Fibroblast of skin of back (primary cell): ENCODE measurements around the gene ERBB2.

Experiments
- DNase-seq: peaks from one replicate; pipeline ENCODE4 v3.0.0-alpha.2; 2013

ERBB2 gene

GRCh38 chr17:39665642-39666224 is 34.1 kb upstream of the ERBB2 start:
- no peak for DNase-seq

- no peak for DNase-seq
Measured at GRCh38 chr17:39666231-39666600, 33.6 kb upstream of the ERBB2 start.

GRCh38 chr17:39666601-39667261 is 33.1 kb upstream of the ERBB2 start:
- DNase-seq = peak; percentile 45

GRCh38 chr17:39667262-39667944 is 32.5 kb upstream of the ERBB2 start:
- DNase-seq = no peak

- peak; percentile 51 for DNase-seq
Measured at GRCh38 chr17:39667945-39668924, 31.6 kb upstream of the ERBB2 start, which contains the start of gene PNMT. Gene PNMT, plus strand, starts transcription at chr17:39668453. Its CDS starts 23 bp downstream, at chr17:39668476.

GRCh38 chr17:39669897-39670735 is 29.7 kb upstream of the ERBB2 start:
- DNase-seq = no peak

GRCh38 chr17:39670746-39671145 is 29.1 kb upstream of the ERBB2 start:
- DNase-seq = no peak

- peak; percentile 28 for DNase-seq
Measured at GRCh38 chr17:39671651-39672521, 28.0 kb upstream of the ERBB2 start.

GRCh38 chr17:39672522-39673334 is 27.1 kb upstream of the ERBB2 start:
- DNase-seq = no peak

- DNase-seq = no peak
Measured at GRCh38 chr17:39673335-39674081, 26.4 kb upstream of the ERBB2 start.

- DNase-seq = no peak
Measured at GRCh38 chr17:39674179-39674578, 25.7 kb upstream of the ERBB2 start.

GRCh38 chr17:39674702-39675389 is 25.0 kb upstream of the ERBB2 start:
- DNase-seq = no peak

GRCh38 chr17:39675390-39676082 is 24.3 kb upstream of the ERBB2 start:
- no peak for DNase-seq

GRCh38 chr17:39676198-39676819 is 23.6 kb upstream of the ERBB2 start:
- DNase-seq = peak; percentile 44

- no peak for DNase-seq
Measured at GRCh38 chr17:39677072-39677471, 22.8 kb upstream of the ERBB2 start.

GRCh38 chr17:39677542-39678339 is 22.1 kb upstream of the ERBB2 start:
- peak; percentile 71 for DNase-seq
